ENCODE measurements around the gene TCF25.

DNA sequence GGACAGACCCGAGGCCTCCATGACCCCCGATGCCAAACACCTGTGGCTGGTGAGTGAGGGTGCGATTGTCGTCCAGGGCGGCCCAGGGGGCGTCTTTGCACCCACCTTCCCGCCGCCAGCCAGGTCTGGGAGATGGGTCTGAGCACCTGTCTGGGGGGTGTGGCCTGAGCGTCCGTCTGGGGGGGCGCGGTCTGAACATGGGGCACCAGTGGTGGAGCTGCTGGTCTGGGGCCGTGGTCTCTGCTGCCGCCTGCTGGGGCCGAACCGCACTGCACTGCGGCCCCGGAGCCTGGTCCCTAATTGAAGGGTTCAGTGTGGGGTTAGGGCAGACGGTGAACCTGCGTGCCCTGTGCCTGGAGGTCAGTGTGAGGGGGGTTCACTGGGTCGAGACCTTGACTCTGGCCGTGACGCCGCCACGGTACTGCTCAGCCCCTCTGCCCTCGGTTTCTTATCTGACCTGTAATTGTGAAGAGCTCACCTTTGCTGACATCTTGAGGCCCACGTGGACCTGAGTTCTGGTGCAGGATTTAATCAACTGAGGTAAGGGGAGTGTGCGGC, 12.6 kb upstream of the TCF25 start:
- TF ChIP-seq TAF1 (IDR thresholded peaks at IDR 0.05; ENCODE audit: low read depth), result no peak
- TF ChIP-seq, protein P1, sequence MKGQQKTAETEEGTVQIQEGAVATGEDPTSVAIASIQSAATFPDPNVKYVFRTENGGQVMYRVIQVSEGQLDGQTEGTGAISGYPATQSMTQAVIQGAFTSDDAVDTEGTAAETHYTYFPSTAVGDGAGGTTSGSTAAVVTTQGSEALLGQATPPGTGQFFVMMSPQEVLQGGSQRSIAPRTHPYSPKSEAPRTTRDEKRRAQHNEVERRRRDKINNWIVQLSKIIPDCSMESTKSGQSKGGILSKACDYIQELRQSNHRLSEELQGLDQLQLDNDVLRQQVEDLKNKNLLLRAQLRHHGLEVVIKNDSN (IDR thresholded peaks at IDR 0.05), result no peak
- TF ChIP-seq EP300 (IDR thresholded peaks at IDR 0.05; ENCODE audit: borderline replicate concordance), result no peak
- TF ChIP-seq, protein P2, sequence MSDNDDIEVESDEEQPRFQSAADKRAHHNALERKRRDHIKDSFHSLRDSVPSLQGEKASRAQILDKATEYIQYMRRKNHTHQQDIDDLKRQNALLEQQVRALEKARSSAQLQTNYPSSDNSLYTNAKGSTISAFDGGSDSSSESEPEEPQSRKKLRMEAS (IDR thresholded peaks at IDR 0.05), result no peak
- no peak for TF ChIP-seq NFIC (IDR thresholded peaks at IDR 0.05)
- TF ChIP-seq CEBPB (IDR thresholded peaks at IDR 0.05), result no peak
- no peak for TF ChIP-seq TEAD4 (IDR thresholded peaks at IDR 0.05)
- no peak for TF ChIP-seq ZBTB7A (IDR thresholded peaks at IDR 0.05; ENCODE audit: low read depth)
- TF ChIP-seq, protein P3, sequence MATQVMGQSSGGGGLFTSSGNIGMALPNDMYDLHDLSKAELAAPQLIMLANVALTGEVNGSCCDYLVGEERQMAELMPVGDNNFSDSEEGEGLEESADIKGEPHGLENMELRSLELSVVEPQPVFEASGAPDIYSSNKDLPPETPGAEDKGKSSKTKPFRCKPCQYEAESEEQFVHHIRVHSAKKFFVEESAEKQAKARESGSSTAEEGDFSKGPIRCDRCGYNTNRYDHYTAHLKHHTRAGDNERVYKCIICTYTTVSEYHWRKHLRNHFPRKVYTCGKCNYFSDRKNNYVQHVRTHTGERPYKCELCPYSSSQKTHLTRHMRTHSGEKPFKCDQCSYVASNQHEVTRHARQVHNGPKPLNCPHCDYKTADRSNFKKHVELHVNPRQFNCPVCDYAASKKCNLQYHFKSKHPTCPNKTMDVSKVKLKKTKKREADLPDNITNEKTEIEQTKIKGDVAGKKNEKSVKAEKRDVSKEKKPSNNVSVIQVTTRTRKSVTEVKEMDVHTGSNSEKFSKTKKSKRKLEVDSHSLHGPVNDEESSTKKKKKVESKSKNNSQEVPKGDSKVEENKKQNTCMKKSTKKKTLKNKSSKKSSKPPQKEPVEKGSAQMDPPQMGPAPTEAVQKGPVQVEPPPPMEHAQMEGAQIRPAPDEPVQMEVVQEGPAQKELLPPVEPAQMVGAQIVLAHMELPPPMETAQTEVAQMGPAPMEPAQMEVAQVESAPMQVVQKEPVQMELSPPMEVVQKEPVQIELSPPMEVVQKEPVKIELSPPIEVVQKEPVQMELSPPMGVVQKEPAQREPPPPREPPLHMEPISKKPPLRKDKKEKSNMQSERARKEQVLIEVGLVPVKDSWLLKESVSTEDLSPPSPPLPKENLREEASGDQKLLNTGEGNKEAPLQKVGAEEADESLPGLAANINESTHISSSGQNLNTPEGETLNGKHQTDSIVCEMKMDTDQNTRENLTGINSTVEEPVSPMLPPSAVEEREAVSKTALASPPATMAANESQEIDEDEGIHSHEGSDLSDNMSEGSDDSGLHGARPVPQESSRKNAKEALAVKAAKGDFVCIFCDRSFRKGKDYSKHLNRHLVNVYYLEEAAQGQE (IDR thresholded peaks at IDR 0.05; ENCODE audit: low read depth), result 0 out of 2 replicates have a peak, but pooled peaks have one; percentile 7
- TF ChIP-seq CREB1 (IDR thresholded peaks at IDR 0.05; ENCODE audit: low read depth), result no peak
- TF ChIP-seq RAD21 (IDR thresholded peaks at IDR 0.05; ENCODE audit: low read depth), result peak; percentile 97
- TF ChIP-seq YY1 (IDR thresholded peaks at IDR 0.05; ENCODE audit: low read depth), result 0 out of 2 replicates have a peak, but pooled peaks have one; percentile 47
- no peak for TF ChIP-seq EGR1 (IDR thresholded peaks at IDR 0.05)
- TF ChIP-seq FOXM1 (IDR thresholded peaks at IDR 0.05; ENCODE audit: borderline replicate concordance, low read depth), result no peak

All from Ishikawa (cell line).